COR-L47 (cell line): ENCODE measurements around the gene BMP8B.
"Not testable (repeated sequence)": the region's sequence is repeated elsewhere in the genome, so short reads cannot be mapped to it uniquely, and the experiment has no call there.

ENCODE experiments used
- DNase-seq: peaks from one replicate; lab custom pipeline; 2025; lab: John Stamatoyannopoulos, UW

BMP8B gene

GRCh38 chr1:39777896-39778295, 10.8 kb downstream of the BMP8B start:
- not testable (repeated sequence) for DNase-seq

GRCh38 chr1:39777306-39777705, 11.4 kb downstream of the BMP8B start:
- no peak for DNase-seq

GRCh38 chr1:39776886-39777285, 11.8 kb downstream of the BMP8B start:
- no peak for DNase-seq

- no peak for DNase-seq
These were observed 12.3 kb downstream of the BMP8B start for GRCh38 chr1:39776400-39776713.

- not testable (repeated sequence) for DNase-seq
These were observed 12.8 kb downstream of the BMP8B start for GRCh38 chr1:39775676-39776399.

- DNase-seq = not testable (repeated sequence)
These were observed 13.5 kb downstream of the BMP8B start for GRCh38 chr1:39775141-39775540.

GRCh38 chr1:39773369-39773979, 15.2 kb downstream of the BMP8B start:
- DNase-seq = not testable (repeated sequence)

GRCh38 chr1:39771022-39771532, 17.6 kb downstream of the BMP8B start, which contains the start of gene OXCT2:
OXCT2 (minus strand) TSS chr1:39771348; CDS start chr1:39771255, 93 bp downstream.
- not testable (repeated sequence) for DNase-seq

GRCh38 chr1:39770100-39771021, 18.3 kb downstream of the BMP8B start:
- not testable (repeated sequence) for DNase-seq

- not testable (repeated sequence) for DNase-seq
These were observed 19.2 kb downstream of the BMP8B start for GRCh38 chr1:39769502-39769901.

GRCh38 chr1:39766466-39766865, 22.2 kb downstream of the BMP8B start:
- not testable (repeated sequence) for DNase-seq

GRCh38 chr1:39764512-39764911, 24.2 kb downstream of the BMP8B start:
- not testable (repeated sequence) for DNase-seq

GRCh38 chr1:39763619-39764374, 24.9 kb downstream of the BMP8B start:
- not testable (repeated sequence) for DNase-seq

- DNase-seq = no peak
These were observed 25.8 kb downstream of the BMP8B start for GRCh38 chr1:39762550-39763540.

GRCh38 chr1:39761557-39762260, 27.0 kb downstream of the BMP8B start:
- no peak for DNase-seq

- DNase-seq = no peak
These were observed 27.6 kb downstream of the BMP8B start for GRCh38 chr1:39761016-39761415.

- no peak for DNase-seq
These were observed 28.3 kb downstream of the BMP8B start for GRCh38 chr1:39760074-39761008.

GRCh38 chr1:39759436-39759726, 29.3 kb downstream of the BMP8B start:
- DNase-seq = no peak
